Muscle of arm (tissue), 12 donors: ENCODE data around the gene LIPM. TPM values are rescaled to one million over a fixed set of nuclear protein-coding genes. Genes with fewer than 3 reads are reported as not detected.

ENCODE experiments used
- DNase-seq: peaks from one replicate; pipeline ENCODE4 v3.0.0-alpha.2; 2013
- polyA plus RNA-seq, 12 donors: library from polyadenylated mRNA; unstranded; fragments of 120-200 nt; gene quantifications; one replicate each; pipeline ENCODE4 v1.2.1, GENCODE V29; 2013; ENCODE audit not compliant: insufficient read length in 12 of 12

The LIPM gene
- polyA plus RNA-seq, 12 donors, result 0.49 to 0.79 (median 0.61) TPM; not detected in 9

DNA sequence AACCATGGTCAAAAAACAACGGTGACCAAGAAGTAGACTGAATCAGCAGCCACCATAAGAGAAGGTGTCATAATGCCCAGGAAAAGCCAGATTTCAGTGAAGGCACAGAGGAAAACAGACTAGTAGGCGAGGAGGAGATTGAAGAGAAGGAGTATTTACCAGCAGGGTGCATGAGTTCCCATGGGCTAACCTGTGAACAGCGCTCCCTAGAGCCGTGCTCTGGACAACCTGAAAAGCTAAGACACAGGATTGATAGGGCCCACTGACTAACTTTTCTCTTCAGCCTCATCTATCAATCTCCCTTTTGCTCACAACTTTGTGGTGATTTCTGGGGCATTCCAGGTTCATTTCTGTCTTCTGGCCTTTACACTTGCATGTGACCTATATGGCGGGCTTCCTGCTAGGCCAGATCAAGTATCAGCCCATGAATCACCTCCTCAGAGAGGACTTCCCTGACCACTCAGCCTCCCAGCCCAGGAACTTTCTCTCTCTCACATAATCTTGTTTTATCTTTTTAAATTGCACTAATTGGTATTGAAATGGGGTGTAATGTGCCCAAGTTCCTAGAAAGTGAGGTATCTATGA lies 36.3 kb downstream of the LIPM start:
- no peak for DNase-seq

DNA sequence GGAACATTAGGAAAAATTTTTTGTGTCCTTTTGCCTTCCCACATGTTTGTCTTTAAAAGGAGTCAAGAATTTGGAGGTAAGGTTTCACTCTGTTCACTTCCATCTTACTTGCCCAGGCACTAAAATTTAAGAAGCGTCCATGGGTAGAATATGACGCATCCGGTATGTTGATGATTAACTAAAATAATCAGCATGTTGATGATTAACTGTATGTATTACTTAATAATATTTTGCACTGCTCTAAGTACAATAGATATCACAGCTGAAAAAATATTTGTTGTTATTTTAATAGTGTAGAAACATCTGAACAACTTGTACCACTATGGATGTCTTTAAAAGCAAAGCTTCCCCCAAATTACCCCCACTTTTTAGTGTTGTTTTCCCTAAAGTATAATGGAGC lies 37.6 kb downstream of the LIPM start:
- DNase-seq, result no peak

GRCh38 chr10:88840881-88841280 lies 38.4 kb downstream of the LIPM start:
- DNase-seq, result no peak

DNA sequence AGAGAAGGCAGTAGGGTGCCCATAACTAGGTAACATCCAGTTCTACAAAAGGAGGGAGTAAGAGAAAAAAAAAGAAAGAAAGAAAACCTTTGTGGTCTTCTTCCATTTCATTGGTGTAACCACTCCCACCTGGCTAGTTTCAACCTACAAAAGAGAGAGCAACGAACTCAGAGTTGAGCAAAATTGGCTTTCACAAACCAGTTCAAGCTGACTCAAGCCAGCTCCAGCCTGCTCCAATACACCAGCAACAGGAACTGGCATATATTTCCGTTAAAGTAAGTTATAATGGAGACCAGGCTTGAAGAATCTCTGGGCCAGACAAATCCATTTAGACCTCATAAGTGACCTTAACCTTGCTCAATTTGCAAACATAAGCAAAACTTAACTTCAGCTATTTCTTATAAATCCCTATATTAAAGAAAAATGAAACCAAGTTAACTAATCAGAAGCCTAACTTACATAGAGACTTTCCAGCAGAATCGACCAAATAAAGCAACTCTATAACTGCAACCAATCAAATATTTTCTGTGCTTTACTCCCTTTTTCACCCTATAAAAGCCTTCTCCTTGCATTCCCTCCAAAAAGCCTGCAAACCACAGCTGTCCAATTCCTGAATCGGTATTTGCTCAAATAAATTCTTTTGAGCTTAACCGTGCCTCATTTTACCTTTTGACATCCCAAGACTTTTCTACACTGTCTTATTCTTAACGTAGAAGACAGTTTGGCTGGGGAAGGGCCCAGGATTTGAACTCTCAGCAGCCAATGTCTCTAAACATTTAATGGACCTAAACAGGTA lies 39.0 kb downstream of the LIPM start:
- no peak for DNase-seq

- no peak for DNase-seq
These were observed 40.6 kb downstream of the LIPM start for GRCh38 chr10:88843171-88843570.

- DNase-seq, result no peak
These were observed 46.0 kb downstream of the LIPM start for GRCh38 chr10:88848499-88848898.

DNA sequence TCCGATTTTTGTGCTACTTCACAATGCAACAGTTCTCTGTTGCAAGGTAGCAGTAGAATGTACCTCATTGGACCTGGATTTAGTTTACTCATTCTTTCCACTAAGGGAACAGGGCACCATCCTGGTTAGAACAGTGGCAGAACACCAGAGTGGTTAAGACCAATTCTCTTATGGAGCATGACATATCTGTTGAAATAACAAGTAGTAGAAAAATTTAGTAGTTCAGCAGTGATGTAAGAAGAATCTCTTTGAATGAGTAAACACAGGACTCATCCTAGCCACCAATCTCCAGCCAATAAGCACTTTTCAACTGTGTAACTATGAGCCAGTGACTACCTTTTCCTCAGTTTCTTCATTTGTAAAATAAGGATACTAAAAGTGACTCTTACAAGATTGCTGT lies 46.7 kb downstream of the LIPM start:
- no peak for DNase-seq

GRCh38 chr10:88850712-88851111 lies 48.2 kb downstream of the LIPM start:
- DNase-seq, result no peak

DNA sequence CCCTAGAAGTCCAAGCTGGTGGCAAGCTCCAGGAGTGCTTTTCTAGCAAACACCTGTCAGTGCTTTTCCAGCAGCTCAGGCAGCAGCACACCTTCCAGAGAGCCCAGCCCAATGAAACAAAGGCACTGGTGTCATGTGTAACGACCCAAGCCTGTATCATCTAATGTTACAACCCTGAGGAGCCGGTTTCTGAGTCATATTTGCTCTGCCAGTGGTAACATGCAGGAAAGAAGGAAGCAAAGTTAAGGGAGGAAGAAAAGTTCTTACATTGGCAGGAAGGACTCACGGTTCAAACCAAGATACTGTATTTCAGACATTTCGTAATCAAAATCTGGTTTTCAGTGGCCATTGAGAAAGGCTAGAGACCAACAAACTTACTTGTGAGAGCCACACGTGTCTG lies 49.2 kb downstream of the LIPM start, which contains the start of gene ANKRD22:
Gene ANKRD22 (minus strand): TSS at position 139 of the 400 bp plus-strand sequence. CDS start 237 bp downstream, outside the sequence.
- no peak for DNase-seq

DNA sequence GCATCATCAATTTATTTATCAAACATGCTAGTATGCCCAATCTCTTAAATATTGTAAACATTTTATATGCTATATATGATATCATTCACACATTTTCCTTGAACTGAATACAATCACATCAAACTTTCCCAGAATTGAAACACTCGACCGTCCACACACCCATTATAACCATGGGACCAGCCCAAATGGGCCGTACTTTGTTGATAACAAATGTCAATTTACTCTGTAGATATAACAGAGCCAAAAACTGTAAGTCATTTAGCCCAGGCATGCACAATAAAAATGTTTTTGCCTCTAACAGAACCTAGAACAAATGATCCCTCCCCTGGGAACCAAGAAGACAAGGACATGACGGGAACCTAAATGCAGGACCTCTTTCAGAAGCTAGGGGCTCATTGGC lies 49.8 kb downstream of the LIPM start:
- no peak for DNase-seq

DNA sequence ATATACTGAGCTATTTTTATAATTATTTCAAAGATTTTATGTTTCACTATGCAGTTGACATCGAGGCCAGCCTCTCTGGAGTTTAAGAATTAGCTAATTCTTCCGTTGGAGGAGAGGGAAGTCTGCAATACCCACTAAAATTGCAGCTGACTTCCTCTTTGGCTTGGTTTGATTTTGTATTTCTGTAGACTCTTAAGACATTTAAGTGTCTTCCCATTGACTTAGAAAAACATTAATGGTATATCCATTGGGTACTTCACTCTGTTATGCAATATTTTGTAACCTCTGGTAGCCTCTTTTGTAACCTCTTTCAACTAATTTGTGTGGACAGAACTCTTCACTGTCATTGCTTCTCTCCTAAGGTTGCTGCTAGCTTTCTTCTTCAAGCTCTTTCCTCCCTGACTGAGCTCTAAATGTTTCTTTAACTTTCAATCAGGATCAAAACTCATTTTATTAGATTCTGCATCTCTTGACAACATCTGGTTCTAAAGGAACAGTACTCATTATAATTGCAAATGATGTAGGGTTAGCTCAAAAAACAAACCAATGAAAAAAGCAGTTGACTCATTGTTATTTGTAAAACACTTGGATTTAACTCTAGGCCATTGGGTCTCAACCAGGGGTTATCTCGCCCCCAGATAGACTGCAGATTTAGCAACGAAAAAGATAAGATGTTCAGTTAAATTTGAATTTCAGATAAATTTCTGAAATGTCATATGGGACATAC lies 50.8 kb downstream of the LIPM start:
- no peak for DNase-seq

- no peak for DNase-seq
These were observed 52.2 kb downstream of the LIPM start for GRCh38 chr10:88854684-88855083.

- no peak for DNase-seq
These were observed 55.3 kb downstream of the LIPM start for GRCh38 chr10:88857831-88858230.

DNA sequence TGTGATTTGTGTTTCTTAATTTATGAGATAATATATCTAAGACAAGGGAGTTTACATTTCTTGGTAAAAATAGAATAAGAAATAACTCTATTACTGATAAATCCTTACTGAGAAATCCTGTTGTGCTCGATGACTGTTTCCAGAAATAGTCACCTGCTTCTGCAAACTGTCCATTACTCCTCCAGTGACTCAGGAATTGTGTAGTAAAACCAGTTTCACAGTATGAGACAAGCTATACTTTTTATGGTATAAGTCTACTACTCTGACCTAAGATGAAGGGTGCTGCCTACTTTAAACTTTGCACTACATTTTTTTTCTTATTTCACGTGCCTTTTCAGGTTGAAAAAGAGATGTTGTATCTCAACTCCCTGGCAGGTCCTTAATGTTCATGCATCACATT lies 56.0 kb downstream of the LIPM start:
- no peak for DNase-seq

DNA sequence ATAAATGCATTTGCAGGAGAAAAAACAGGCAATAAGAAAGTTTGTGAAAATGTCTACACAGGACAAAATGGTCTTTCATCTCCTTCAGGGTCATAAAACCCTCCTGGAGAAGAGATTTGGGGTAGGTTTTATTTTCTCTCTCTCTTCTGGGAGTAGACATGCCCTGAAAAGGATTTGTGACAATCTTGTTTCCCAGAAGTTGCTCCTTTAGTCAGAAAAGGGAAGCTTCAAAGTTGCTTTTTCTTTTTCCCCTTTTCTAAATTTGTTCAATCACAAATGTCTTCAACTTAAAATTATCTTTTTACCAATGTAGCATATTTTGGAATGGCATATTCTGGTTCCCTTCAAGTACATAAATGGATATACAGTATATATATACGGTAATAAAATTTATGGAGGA lies 58.5 kb downstream of the LIPM start:
- DNase-seq, result no peak

GRCh38 chr10:88865281-88865876 lies 62.8 kb downstream of the LIPM start:
- no peak for DNase-seq

DNA sequence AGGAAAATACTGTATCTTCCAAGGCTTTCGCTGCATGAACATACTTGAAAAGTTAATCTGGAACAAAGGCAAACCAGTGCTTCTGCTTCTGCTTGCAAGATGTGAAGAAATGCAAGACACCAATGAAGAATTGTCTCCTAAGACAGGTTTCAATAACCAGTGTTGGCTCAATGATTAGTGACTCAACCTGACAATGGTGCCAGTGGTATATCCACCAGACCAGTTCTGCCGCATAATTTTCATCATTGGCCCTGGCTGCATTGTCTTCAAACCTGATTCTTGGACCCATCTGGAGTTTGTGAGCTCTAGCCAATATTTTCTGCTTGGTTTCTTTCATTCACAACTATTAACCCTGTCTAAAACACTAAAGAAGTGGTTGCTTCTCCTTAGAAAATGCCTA lies 63.9 kb downstream of the LIPM start:
- DNase-seq, result no peak

GRCh38 chr10:88870089-88870488 lies 67.6 kb downstream of the LIPM start:
- DNase-seq, result no peak
